GM12892 (cell line): Measurements from ENCODE around the gene VAPB.

Source experiments
- DNase-seq: peaks from one replicate; pipeline ENCODE4 v3.0.0; 2011; ENCODE audit not compliant: insufficient read length
- FAIRE-seq: peaks from 2 replicates; lab custom pipeline; 2011; peaks lifted over from hg19 to GRCh38; lab: Jason Lieb, UNC
- POLR2A ChIP-seq: IDR thresholded peaks from 2 replicates; pipeline ENCODE4 v1.6.1; 2011; ENCODE audit warnings: low read depth, low read length, control low read depth
- POLR2AphosphoS5 ChIP-seq: IDR thresholded peaks from 2 replicates; pipeline ENCODE4 v1.6.1; 2011; ENCODE audit warnings: low read depth, low read length, control low read depth
- TAF1 ChIP-seq: IDR thresholded peaks from 2 replicates; pipeline ENCODE4 v1.6.1; 2011; ENCODE audit warnings: low read depth, mild to moderate bottlenecking, control low read depth, low read length, borderline replicate concordance

VAPB gene

GRCh38 chr20:58433029-58433647 is 44.1 kb downstream of the VAPB start:
- FAIRE-seq, result no peak
- no peak for TF ChIP-seq POLR2A
- no peak for TF ChIP-seq TAF1
- TF ChIP-seq POLR2AphosphoS5, result no peak
- no peak for DNase-seq

- TF ChIP-seq TAF1 (no peak), POLR2A (no peak), POLR2AphosphoS5 (no peak)
- DNase-seq, result no peak
- no peak for FAIRE-seq
Measured at GRCh38 chr20:58433759-58434158, 44.7 kb downstream of the VAPB start.

GRCh38 chr20:58434326-58434725 is 45.3 kb downstream of the VAPB start:
- no peak for TF ChIP-seq POLR2A
- no peak for TF ChIP-seq TAF1
- no peak for TF ChIP-seq POLR2AphosphoS5
- DNase-seq, result no peak
- no peak for FAIRE-seq

GRCh38 chr20:58435237-58435636 is 46.2 kb downstream of the VAPB start:
- FAIRE-seq (no peak), DNase-seq (no peak)
- no peak for TF ChIP-seq TAF1
- TF ChIP-seq POLR2A, result no peak
- no peak for TF ChIP-seq POLR2AphosphoS5

- FAIRE-seq (no peak), DNase-seq (no peak)
- TF ChIP-seq POLR2AphosphoS5 (no peak), TAF1 (no peak), POLR2A (no peak)
Measured at GRCh38 chr20:58436868-58437645, 48.0 kb downstream of the VAPB start.

- DNase-seq, result no peak
- no peak for FAIRE-seq
- no peak for TF ChIP-seq TAF1
- TF ChIP-seq POLR2A, result no peak
- TF ChIP-seq POLR2AphosphoS5, result no peak
Measured at GRCh38 chr20:58438970-58439808, 50.2 kb downstream of the VAPB start.

GRCh38 chr20:58440021-58440767 is 51.2 kb downstream of the VAPB start:
- no peak for DNase-seq
- TF ChIP-seq POLR2AphosphoS5 (no peak), TAF1 (no peak), POLR2A (no peak)
- no peak for FAIRE-seq

- no peak for DNase-seq
- TF ChIP-seq TAF1, result no peak
- no peak for TF ChIP-seq POLR2A
- no peak for TF ChIP-seq POLR2AphosphoS5
- no peak for FAIRE-seq
Measured at GRCh38 chr20:58441723-58442122, 52.7 kb downstream of the VAPB start.

GRCh38 chr20:58444746-58445255 is 55.8 kb downstream of the VAPB start:
- TF ChIP-seq POLR2A (no peak), TAF1 (no peak), POLR2AphosphoS5 (no peak)
- no peak for FAIRE-seq
- DNase-seq, result no peak

- DNase-seq, result no peak
- FAIRE-seq, result no peak
- TF ChIP-seq TAF1 (no peak), POLR2A (no peak), POLR2AphosphoS5 (no peak)
Measured at GRCh38 chr20:58446264-58446959, 57.4 kb downstream of the VAPB start.
